ENCODE data around the gene TMEM205.
"Not testable (repeated sequence)": the region's sequence is repeated elsewhere in the genome, so short reads cannot be mapped to it uniquely, and the experiment has no call there.

TMEM205 gene

DNA sequence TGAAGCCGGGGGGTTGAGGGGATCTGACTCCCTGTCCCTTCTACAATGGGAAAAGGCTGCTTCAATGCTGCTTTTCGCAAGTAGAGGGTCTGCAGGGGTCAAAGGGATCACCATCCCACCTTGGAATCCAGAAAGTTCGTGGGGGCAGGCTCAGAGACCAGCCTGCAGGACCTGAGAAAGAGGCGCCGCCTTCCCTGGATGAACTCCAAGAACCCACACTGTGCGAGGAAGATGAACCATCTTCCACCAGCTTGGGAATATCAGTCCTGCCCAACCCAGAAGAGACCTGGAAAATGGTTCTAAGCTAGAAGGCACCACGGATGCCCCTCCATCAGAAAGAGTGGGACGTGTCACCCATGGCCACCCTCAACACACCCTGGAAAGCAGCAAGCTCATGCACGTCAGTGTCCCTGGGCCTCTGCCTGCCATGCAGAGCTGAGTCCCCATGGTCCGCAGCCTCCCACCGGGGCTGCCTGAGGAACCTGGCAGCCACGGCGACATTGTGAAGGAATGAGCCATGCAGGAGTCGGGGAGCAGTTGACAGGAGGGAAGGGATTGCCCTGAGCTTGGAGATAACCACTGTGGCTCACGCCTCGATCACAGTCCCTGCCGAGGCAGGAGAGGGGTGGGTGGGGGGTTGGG lies 21.2 kb downstream of the TMEM205 start:
- DNase-seq (ENCODE audit: insufficient read length, low spot score): no peak
- no peak for FAIRE-seq
- TF ChIP-seq, protein P1, sequence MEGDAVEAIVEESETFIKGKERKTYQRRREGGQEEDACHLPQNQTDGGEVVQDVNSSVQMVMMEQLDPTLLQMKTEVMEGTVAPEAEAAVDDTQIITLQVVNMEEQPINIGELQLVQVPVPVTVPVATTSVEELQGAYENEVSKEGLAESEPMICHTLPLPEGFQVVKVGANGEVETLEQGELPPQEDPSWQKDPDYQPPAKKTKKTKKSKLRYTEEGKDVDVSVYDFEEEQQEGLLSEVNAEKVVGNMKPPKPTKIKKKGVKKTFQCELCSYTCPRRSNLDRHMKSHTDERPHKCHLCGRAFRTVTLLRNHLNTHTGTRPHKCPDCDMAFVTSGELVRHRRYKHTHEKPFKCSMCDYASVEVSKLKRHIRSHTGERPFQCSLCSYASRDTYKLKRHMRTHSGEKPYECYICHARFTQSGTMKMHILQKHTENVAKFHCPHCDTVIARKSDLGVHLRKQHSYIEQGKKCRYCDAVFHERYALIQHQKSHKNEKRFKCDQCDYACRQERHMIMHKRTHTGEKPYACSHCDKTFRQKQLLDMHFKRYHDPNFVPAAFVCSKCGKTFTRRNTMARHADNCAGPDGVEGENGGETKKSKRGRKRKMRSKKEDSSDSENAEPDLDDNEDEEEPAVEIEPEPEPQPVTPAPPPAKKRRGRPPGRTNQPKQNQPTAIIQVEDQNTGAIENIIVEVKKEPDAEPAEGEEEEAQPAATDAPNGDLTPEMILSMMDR (IDR thresholded peaks at IDR 0.05; ENCODE audit: insufficient read depth, missing control alignments): no peak

DNA sequence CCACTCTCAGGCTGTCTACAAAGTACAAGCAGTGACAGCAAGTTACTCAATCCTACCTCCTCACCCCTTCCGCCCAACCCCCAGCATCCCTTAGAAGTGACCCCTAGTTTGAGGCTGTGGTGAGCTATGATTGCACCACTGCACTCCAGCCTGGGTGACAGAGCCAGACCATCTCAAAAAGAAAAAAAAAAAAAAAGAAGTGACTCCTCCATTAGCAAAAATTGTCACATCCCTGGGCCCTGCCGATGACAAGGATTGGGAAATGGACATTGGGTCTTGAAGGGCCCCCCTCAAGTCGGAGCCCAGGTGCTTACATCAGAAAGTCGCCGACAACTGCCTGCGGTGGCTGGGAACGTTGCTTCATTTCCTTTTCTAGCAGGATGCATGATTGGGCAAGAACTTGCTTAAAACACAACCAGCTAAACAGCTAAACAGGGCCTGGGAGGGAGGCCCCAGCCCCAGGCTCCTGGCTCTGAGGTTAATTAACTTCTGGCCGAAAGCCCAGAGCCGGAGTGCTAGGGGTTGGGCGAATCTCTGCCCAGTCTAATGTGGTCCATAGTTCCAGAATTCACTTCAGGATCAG lies 21.9 kb downstream of the TMEM205 start:
- DNase-seq (ENCODE audit: insufficient read length, low spot score): no peak
- TF ChIP-seq, protein P1 (IDR thresholded peaks at IDR 0.05; ENCODE audit: insufficient read depth, missing control alignments): no peak
- FAIRE-seq: no peak

DNA sequence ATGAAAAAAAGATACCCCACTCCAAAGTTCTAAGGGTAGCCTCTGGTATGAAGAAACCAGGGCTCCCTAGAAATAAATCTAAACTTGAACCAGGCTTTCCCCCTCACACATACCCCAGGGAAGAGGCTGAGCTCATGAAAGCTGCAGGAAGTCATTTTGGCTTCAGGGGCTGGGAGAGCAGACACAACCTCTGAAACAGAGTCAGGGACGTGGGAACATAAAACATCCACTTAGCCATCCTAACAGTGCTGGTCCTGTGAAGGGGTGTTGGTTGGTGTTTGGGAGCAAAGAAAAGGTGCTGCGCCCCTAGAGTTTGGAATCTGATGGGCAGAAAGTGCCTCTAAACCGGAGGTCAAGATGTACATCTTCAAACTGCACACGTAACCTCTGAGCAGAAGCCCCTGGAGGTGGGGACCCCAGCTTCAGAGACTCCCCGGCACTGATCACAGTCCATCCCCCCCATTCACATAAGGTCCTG lies 22.4 kb downstream of the TMEM205 start:
- DNase-seq (ENCODE audit: insufficient read length, low spot score): no peak
- no peak for FAIRE-seq

DNA sequence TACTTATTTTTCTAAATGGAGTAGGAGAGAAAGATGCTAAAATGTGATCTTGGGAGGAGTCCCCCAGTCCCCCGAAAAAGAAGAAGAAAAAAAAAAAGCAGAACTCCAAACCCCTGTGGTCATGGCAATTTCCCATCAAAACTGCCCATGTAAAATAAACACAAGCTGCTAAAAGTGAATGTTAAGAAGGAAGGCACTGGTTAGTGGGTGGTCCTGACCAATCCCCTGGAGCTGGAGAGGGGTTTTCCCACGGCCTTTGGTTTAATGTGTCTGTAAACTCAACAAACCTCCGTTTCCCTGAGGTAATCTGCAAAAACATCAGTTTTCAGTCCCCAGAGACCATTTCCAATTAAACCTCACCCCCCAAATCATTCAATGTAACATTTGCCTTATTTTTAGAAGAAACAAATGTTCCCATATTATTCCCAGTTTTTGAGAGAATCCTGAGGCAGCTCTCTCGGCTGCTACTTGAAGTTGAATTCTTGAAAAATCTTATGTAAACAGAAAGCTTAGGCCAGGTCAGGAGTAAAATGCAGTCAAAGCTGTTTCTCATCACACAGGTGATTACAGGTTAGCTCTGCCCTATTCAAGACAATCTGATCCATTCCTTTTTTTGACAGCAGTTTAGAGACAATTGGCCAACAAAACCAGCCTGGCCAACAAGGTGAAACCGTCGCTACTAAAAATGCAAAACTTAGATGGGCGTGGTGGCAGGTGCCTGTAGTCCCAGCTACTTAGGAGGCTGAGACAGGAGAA lies 23.6 kb downstream of the TMEM205 start:
- DNase-seq (ENCODE audit: insufficient read length, low spot score): no peak
- TF ChIP-seq, protein P1 (IDR thresholded peaks at IDR 0.05; ENCODE audit: insufficient read depth, missing control alignments): no peak
- FAIRE-seq: no peak

More for the DNA sequence above, 22.4 kb downstream of the TMEM205 start:
- TF ChIP-seq, protein P1 (IDR thresholded peaks at IDR 0.05; ENCODE audit: insufficient read depth, missing control alignments): no peak

DNA sequence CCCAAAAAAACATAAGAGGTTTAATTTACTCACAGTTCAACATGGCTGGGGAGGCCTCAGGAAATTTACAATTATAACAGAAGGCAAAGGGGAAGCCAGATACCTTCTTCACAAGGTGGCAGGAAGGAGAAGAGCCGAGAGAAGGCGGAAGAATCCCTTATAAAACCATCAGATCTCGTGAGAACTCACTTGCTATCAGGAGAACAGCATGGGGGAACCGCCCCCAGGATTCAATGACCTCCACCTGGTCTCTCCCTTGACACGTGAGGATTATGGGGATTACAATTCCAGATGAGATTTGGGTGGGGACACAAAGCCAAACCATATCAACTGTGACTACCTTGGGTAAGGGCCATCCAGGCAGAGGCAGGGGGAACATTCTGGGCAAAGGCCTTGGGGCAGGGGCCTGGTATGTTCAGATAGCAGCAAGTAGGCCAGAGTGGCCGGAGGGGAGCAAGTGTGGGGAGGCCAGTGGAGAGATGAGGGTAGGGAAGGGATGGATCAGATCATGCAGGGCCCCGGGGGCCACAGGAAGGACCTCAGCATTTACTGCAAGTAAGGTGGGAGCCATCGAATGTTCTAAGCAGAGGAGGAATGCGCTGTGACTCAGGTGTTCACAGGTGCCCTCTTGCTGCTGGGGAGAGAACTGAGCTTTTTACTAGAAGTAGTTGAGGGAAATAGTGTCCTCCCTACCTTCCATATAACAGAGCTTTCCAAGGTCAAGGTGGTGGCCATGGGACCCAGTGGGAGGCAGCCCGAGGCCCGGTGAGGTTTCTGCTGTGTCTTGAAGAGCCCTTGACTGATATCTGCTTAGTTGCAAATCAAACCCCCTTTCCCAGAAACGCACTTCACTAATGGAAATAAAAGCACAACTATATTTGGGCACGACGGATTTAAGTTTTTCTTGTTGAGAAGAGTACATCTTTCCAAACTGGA lies 24.6 kb downstream of the TMEM205 start:
- DNase-seq (ENCODE audit: insufficient read length, low spot score) (no peak), FAIRE-seq (no peak)
- TF ChIP-seq, protein P1 (IDR thresholded peaks at IDR 0.05; ENCODE audit: insufficient read depth, missing control alignments): no peak

DNA sequence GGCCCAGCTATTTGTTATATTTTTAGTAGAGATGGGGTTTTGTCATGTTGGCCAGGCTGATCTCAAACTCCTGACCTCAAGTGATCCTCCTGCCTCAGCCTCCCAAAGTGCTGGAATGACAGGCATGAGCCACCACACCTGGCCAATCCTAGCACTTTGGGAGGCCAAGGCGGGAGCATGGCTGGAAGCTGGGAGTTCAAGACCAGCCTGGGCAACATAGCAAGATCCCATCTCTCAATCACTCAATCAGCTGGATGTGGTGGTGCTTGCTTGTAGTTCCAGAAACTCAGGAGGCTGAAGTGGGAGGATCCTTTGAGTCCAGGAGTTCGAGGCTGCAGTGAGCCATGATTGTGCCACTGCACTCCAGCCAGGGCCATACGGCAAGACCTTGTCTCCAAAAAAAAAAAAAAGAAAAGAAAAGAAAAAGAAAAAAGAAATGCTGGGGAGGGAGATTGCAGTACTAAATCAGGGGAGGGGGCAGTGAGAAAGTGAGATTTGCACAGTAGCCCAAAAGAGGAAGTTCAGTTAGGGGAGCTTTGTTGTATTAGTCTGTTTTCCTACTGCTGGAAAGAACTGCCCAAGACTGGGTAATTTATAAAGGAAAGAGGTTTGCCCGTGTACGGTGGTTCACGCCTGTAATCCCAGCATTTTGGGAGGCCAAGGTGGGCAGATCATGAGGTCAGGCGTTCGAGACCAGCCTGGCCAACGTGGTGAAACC lies 25.6 kb downstream of the TMEM205 start:
- not testable (repeated sequence) for DNase-seq (ENCODE audit: insufficient read length, low spot score); FAIRE-seq

Measured in D721Med (cell line).